Psoas muscle (tissue), 8 donors: Measurements from ENCODE around the gene COL25A1. TPM values are rescaled to one million over a fixed set of nuclear protein-coding genes. Genes with fewer than 3 reads are reported as not detected.

Experiments
- ATAC-seq, 4 donors: fragments of 200-7000 bp; cut with Tn5 transposase; one replicate each; pipeline ENCODE4 v1.9.1; 2020; ENCODE audit warnings: moderate library complexity in 3 of 4, mild to moderate bottlenecking in 2 of 4
- DNase-seq, 2 donors: peaks; one replicate each; pipeline ENCODE4 v3.0.0-alpha.2; 2020
- H3K27ac ChIP-seq: fragments of 200-600 bp; one replicate; pipeline ENCODE4 v1.8.0; 2022
- H3K27me3 ChIP-seq, 3 donors: fragments of 200-600 bp in 1 of 3; one replicate each; pipeline versions ENCODE4 v1.6.1 to v1.8.0; 2013 to 2022; ENCODE audit warnings: low read length in 2 of 3, mild to moderate bottlenecking in 2 of 3, moderate library complexity in 1 of 3; ENCODE audit not compliant: insufficient read depth in 3 of 3
- H3K36me3 ChIP-seq, 2 donors: fragments of 200-600 bp in 1 of 2; one replicate each; pipeline versions ENCODE4 v1.6.1 to v1.8.0; 2013 to 2022; ENCODE audit warnings: low read depth in 1 of 2, mild to moderate bottlenecking in 1 of 2, moderate library complexity in 1 of 2; ENCODE audit not compliant: insufficient read depth in 1 of 2
- H3K4me1 ChIP-seq: fragments of 200-600 bp; one replicate; pipeline ENCODE4 v1.8.0; 2022
- H3K4me3 ChIP-seq: fragments of 200-600 bp; one replicate; pipeline ENCODE4 v1.8.0; 2022; ENCODE audit warnings: mild to moderate bottlenecking
- H3K9me3 ChIP-seq: fragments of 200-600 bp; one replicate; pipeline ENCODE4 v1.8.0; 2022
- WGBS, 3 donors: extraction: QIAGEN DNeasy Blood & Tissue Kit; methylation state at CpG; one replicate each; pipeline versions ENCODE4 v1.1.6 to v1.1.7; 2013; 5-methylcytosine and 5-hydroxymethylcytosine counted together
- intact Hi-C, 2 donors: fragments of 100-400 bp; cut with DNase I; formaldehyde crosslinking; loops; one replicate each; pipeline versions ENCODE4 v1.11.0 to v1.14.2; 2022
- polyA plus RNA-seq, 3 donors: library from polyadenylated mRNA; stranded (reverse); fragments of 200-250 nt; gene quantifications; one replicate each; pipeline ENCODE4 v1.2.3, GENCODE V29; 2013
- total RNA-seq, 4 donors: library from RNA; stranded (reverse); fragmentation: NEBNext Ultra II Directional in 2 of 4; extraction: Animal tissue kit (Norgen Biotek cat#: 25700) in 2 of 4; gene quantifications; one replicate each; pipeline versions ENCODE4 v1.2.1 to v1.2.4, GENCODE V29; 2021 to 2023
- TF ChIP-seq, protein P1 (sequence below): fragments of 200-600 bp; IDR thresholded peaks from one replicate; pipeline ENCODE4 v1.8.0; 2022; ENCODE audit warnings: antibody characterized with exemption
- donor health status: healthy with polysubstance abuse.
- donor health status: DM: no; HTN: no; CAD: no; lungs with moderate emphysema.
- donor health status: Bipolar disorder and iron deficiency.
- donor health status: healthy.
- donor health status: DM: yes; HTN: yes; CAD: no.
- donor health status: DM: no; HTN: no; CAD: no.
- donor health status: DM: no; HTN: no; CAD: no.
- donor health status: DM: yes; HTN: yes; CAD: no.

The COL25A1 gene
- total and polyA plus RNA-seq, 7 donors, result 0.14 to 1.5 (median 0.36) TPM

DNA sequence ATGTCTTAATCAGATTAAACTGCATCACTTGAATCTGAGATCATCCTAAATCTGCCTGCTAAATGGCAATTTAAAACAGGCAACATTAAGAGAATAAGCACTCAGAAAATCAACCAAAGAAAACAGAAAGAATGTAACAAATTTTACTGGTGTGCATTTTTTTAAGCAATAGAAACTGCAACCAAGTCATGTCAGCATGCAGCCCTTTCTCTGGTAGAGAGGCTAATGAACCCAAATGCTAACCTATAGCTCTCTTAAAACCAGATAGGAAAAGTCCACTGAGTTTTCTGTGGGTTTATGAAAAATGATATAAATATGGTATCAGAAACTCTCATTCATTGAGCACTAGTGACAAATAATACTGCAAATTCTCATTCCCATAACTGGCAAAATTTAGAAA, 35.6 kb downstream of the COL25A1 start:
- ATAC-seq, result no peak
- TF ChIP-seq, protein P1, sequence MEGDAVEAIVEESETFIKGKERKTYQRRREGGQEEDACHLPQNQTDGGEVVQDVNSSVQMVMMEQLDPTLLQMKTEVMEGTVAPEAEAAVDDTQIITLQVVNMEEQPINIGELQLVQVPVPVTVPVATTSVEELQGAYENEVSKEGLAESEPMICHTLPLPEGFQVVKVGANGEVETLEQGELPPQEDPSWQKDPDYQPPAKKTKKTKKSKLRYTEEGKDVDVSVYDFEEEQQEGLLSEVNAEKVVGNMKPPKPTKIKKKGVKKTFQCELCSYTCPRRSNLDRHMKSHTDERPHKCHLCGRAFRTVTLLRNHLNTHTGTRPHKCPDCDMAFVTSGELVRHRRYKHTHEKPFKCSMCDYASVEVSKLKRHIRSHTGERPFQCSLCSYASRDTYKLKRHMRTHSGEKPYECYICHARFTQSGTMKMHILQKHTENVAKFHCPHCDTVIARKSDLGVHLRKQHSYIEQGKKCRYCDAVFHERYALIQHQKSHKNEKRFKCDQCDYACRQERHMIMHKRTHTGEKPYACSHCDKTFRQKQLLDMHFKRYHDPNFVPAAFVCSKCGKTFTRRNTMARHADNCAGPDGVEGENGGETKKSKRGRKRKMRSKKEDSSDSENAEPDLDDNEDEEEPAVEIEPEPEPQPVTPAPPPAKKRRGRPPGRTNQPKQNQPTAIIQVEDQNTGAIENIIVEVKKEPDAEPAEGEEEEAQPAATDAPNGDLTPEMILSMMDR, result no peak

DNA sequence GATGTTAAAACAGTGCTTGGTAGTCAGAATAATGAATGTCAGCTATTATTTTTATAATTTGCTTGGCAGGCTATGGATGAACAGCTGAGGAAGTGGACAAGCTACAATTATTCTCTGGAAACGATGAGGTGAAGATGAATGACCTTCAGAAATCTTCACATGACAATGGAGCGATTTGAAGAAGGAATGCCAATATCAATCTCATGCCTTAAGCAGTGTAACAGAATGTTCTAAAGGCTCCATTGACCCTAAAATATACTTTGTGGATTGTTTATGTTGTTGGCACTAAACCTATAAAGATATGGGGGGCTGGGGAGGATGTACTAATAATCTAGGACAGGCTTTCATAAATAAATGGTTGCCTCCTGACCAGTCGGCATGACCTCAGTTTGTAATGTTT, 36.2 kb downstream of the COL25A1 start:
- WGBS, 3 donors, result 34 to 50% (median 36%) methylated on average over 3 of the region's 3 CpGs
- Histone ChIP-seq H3K9me3 (no peaks in the 10 kb centered on the region), H3K27me3 (no peaks in the 10 kb centered on the region), H3K4me1 (no peaks in the 10 kb centered on the region), H3K36me3 (no peaks in the 10 kb centered on the region), H3K27ac (no peak overlapping the region), H3K4me3 (no peak overlapping the region)
- ATAC-seq, result no peak
- intact Hi-C loops, result no loop called here
- no peak for DNase-seq
- TF ChIP-seq, protein P1, result no peak

More for the DNA sequence above, 35.6 kb downstream of the COL25A1 start:
- intact Hi-C loops, result no loop called here
- Histone ChIP-seq H3K36me3 (no peaks in the 10 kb centered on the region), H3K27me3 (no peaks in the 10 kb centered on the region), H3K4me3 (no peak overlapping the region), H3K27ac (no peak overlapping the region), H3K9me3 (no peaks in the 10 kb centered on the region), H3K4me1 (no peaks in the 10 kb centered on the region)
- DNase-seq, result no peak

DNA sequence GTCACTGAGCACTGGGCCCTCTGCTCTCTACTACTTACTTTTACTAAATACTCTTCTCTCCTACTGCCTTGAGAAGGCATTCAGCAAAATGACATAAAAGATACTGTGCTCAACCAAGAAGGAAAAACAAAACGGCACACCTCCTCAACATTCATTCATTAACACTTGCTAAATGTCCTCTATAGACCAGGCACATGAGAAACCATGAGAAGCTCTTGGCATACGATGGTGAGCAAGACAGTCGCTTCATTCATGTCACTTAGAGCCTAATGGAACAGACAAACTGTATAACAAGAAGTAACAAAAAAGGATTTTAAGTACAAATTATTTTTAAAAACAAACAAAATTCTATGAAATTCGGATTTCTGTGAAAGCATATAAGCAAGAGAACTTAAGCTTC, 38.7 kb downstream of the COL25A1 start:
- Histone ChIP-seq H3K4me3 (no peak overlapping the region), H3K4me1 (no peaks in the 10 kb centered on the region), H3K27ac (no peak overlapping the region), H3K9me3 (no peaks in the 10 kb centered on the region), H3K27me3 (no peaks in the 10 kb centered on the region), H3K36me3 (no peaks in the 10 kb centered on the region)
- WGBS, 3 donors, result 48 to 79% (median 57%) methylated on average over 4 of the region's 4 CpGs
- DNase-seq (no peak), ATAC-seq (no peak)
- intact Hi-C loops, result no loop called here
- TF ChIP-seq, protein P1, result no peak

DNA sequence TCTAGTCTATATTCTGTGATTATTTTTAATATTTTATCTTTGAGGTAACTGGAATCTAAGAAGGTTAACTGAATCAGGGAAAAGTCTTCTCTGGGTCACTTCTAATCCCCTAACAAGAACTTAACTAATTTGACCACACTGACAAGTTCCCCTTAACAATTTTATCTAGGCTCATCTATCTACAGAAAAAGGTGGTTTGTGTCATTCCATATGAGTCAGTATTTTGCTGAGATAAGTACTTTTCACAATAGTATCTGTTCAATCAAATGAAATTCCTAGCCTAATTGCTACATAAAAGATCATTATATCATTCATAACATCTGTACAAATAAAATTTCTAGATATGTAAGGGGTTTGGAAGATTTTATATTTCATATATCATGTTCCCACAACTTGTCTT, 45.6 kb downstream of the COL25A1 start:
- intact Hi-C loops, result no loop called here
- Histone ChIP-seq H3K27me3 (no peaks in the 10 kb centered on the region), H3K9me3 (no peaks in the 10 kb centered on the region), H3K4me3 (no peak overlapping the region), H3K4me1 (no peaks in the 10 kb centered on the region), H3K36me3 (no peaks in the 10 kb centered on the region), H3K27ac (no peak overlapping the region)
- ATAC-seq, result no peak
- DNase-seq, result no peak
- TF ChIP-seq, protein P1, result no peak

DNA sequence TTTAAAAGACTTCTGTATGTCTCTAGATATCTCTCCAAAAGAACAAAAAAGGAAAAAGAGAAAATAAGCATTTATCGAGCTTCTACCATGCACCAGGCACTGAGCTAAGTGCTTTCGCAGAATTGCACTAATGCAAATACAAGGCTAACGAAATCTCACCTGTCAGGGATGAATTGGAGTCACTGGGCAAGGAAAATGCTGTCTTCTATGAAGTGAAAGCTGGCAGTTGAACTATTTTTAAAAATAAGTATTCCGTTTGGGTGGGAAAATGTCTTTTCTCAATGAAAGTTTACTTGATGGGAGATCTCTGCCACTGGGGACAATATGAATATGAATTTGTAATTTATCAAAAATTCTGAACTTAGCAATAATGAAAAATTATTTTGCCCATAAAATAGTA, 47.6 kb downstream of the COL25A1 start:
- H3K9me3 ChIP-seq, result no peaks in the 10 kb centered on the region
- H3K4me3 ChIP-seq, result no peak overlapping the region
- ATAC-seq (no peak), DNase-seq (no peak)
- TF ChIP-seq, protein P1, result no peak
- WGBS, 3 donors, result 92 to 97% (median 92%) methylated on average over 4 of the region's 4 CpGs
- H3K27ac ChIP-seq, result no peak overlapping the region
- intact Hi-C loops, result no loop called here
- no peaks in the 10 kb centered on the region for H3K4me1 ChIP-seq
- H3K36me3 ChIP-seq, result no peaks in the 10 kb centered on the region
- H3K27me3 ChIP-seq, result no peaks in the 10 kb centered on the region
